OCI-LY7 (cell line): Measurements from ENCODE around the gene NEBL.

Source experiments
- CTCF ChIP-seq: fragments of 200-600 bp; sonication (generic); conservative IDR thresholded peaks from 2 replicates; pipeline ENCODE4 v1.5.1; 2014; ENCODE audit warnings: mild to moderate bottlenecking, antibody characterized with exemption, low read length, moderate library complexity, mixed read lengths
- EZH2phosphoT487 ChIP-seq: fragments of 200-600 bp; sonication (generic); IDR thresholded peaks from 2 replicates; pipeline ENCODE4 v1.6.1; 2018; ENCODE audit warnings: low read depth, borderline replicate concordance, mild to moderate bottlenecking, mixed run types, antibody characterized with exemption, low read length, moderate library complexity, mixed read lengths

- TF ChIP-seq CTCF = no peak
- TF ChIP-seq EZH2phosphoT487 = no peak
These were observed 151.3 kb downstream of the NEBL start for GRCh38 chr10:20745556-20746375.
